HG02885 (cell line): ENCODE results near the gene KRTAP9-6.
"Not testable (repeated sequence)": the region's sequence is repeated elsewhere in the genome, so short reads cannot be mapped to it uniquely, and the experiment has no call there.

Experiments used
- ATAC-seq: cut with Tn5 transposase; IDR thresholded peaks from one replicate; pipeline ENCODE4 v1.9.1; 2021; ENCODE audit warnings: mild to moderate bottlenecking; ENCODE audit not compliant: unreplicated experiment, poor library complexity

The KRTAP9-6 gene

DNA sequence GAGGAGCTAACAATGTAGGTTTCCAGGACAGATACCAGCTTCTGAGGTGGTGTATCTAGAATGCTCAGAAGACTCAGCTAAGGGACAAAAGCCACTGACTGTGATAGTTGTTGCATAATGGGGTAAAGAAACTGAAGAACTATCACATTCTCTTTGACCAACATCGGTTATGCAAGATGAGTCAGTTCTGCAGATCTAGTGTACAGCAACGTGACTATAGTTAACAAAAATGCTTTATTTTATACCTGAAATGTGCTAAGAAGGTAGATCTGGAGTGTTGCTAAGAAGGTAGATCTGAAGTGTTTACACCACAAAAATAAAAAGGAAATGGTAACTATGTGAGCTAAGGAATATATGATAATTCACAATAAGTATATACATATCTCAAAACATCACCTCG, 2.5 kb downstream of the KRTAP9-6 start:
- ATAC-seq, result no peak

DNA sequence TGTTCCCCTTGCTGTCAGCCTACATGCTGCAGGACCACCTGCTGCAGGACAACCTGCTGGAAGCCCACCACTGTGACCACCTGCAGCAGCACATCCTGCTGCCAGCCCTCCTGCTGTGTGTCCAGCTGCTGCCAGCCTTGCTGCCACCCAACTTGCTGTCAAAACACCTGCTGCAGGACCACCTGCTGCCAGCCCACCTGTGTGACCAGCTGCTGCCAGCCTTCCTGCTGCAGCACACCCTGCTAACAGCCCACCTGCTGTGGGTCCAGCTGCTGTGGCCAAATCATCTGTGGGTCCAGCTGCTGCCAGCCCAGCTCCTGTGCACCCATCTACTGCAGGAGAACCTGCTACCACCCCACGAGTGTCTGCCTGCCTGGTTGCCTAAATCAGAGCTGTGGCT, 6.1 kb downstream of the KRTAP9-6 start:
- ATAC-seq, result not testable (repeated sequence)

DNA sequence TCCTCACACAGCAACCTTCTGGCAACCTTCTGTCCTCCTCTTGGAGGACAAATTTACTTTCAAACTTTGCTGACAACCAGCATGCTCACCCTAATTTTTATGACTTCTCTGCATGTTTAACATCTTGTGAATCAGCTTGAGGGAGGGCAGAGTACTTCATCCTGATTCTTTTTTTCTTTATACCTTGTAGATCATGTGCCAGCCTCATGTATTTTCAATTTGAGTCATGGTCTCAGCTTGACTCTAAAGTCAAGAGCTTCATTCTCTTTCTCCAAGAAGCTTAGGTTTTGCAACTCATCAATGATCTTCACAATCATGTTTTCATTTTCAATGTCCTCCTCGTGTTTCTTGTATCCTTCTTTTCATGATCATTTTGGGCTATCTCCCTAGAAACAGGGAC, 6.7 kb downstream of the KRTAP9-6 start:
- ATAC-seq, result no peak

DNA sequence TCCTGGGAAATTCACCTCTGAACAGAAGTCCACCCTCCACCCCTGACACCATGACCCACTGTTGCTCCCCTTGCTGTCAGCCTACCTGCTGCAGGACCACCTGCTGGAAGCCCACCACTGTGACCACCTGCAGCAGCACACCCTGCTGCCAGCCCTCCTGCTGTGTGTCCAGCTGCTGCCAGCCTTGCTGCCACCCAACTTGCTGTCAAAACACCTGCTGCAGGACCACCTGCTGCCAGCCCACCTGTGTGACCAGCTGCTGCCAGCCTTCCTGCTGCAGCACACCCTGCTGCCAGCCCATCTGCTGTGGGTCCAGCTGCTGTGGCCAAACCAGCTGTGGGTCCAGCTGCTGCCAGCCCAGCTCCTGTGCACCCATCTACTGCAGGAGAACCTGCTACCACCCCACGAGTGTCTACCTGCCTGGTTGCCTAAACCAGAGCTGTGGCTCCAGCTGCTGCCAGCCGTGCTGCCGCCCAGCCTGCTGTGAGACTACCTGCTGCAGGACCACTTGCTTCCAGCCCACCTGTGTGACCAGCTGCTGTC, 10.5 kb downstream of the KRTAP9-6 start, which contains the start of gene KRTAP9-7:
Gene KRTAP9-7 (plus strand): TSS at position 51 of the 543 bp plus-strand sequence. CDS start 0 bp downstream, at position 51.
- not testable (repeated sequence) for ATAC-seq

DNA sequence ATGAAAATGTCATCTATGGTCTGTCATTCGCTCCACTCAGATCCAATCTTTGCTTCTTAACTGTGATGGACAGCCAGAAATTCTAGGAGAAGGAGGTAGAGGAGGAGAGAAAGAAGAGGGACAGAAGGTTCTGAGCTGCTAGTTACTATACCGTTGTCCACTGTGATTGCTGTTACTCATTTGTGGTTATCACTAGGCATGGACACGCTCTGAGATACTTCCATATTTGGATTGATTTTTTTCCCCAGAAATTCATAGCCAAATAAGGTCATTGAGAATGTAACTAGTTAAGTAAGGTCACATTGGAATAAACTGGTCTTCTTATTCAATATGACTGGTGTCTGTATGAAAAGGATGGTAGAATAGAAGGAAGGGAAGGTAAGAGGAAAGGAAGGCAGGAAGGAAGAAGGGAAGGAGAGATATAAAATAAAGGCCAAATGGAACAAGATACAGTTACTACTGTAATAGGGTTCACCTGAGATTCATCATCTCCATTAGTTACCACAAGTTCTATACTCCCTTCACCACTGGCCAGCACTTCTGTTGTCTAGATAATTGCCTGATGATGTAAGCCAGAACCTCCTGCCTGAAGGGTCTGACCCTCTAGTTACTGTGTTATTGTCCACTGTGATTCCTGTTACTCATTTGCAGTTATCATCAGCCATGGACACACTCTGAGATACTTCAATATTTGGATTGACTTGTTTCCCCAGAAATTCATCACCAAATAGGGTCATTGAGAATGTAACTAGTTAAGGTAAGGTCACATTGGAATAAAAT, 13.2 kb downstream of the KRTAP9-6 start:
- no peak for ATAC-seq

DNA sequence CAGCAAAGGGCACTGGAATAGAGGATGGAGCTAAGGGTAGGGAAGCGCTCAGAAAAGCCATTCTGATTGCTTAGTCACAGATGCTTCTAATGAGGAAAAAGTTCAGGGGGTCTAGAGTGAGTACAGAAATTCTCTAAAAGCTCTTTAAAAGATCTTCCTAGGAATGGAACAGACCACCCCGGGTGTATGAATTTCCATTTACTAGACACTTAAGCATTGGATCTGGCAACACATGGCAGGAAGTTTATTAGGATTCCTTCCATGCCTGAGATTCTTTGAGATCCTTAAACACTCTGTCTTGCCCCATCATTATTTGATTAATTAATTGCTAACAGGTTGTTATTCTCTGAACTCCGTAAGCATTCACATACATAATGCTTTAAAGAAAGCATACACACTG, 18.9 kb downstream of the KRTAP9-6 start:
- no peak for ATAC-seq

DNA sequence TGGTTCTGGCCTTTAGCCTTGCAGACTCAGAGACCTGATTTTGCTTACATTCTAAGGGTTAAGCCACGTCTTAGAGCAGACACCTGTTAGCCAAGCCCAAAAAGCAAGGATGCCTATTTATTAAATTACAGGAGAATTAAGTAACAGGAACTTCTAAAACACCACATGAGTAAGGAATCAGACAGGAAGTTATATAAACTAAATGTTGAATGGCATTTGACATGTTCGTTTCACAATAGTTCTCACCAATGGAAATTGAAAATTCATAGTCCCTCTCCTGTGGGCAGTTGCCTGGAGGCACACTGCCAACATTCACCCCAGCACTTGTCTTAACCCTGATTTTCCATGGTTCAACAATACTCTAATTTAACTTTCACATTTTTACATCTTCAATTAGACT, 19.4 kb downstream of the KRTAP9-6 start:
- ATAC-seq, result no peak

DNA sequence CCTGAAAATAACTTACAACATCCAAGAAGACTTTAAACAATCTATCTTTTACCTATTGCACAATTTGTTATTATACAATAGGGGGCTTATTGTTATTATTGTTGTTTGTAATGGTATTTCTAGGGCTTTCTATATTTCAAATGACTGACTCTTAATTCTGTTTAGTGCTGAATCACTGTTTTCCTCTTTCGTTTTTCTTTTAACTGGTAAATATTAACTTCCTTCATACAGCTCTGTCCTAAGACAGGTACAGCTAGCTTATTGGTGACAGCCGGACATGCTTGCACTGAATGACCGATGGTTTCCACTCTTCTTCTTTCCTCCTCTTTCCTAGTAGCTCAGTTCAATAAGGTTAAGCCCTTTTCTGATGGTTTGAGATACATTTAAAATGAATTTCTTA, 21.9 kb downstream of the KRTAP9-6 start:
- no peak for ATAC-seq

DNA sequence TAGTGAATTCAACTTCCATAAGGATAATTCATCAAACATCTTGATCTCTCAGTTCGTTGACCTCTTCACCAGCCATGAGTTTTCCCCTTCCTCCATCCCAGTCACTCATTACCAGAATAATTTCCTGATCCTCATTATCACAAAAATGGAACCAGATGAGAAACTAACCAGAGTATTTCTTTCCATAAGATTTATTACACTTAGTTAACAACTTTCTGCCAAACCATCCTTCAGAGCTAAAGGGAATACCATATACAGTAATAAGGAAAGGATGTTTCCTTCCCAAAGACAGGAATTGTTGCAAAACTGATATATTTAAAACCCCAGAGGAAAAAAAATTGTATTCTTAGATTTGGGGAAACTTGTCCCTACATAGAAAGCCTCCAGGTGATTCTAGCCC, 28.8 kb downstream of the KRTAP9-6 start:
- ATAC-seq, result no peak

DNA sequence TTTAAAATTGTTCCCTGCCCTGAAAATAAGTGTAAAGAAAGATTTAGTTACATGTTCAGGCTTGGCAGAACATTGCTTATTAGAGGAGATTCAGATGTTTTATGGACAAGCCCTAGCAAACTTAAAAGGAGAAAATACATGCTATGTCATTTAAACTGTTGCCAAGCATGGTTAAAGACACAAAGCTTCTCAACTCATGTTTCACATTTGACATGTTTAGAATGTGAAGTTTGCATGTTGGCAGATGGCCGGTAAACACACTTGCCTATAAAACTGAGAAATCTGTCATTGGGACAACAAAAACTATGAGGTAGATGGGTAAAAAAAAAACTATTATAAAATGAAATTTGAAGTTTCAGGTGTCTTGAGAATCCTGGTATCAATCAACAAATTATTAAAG, 31.7 kb downstream of the KRTAP9-6 start:
- ATAC-seq, result no peak

DNA sequence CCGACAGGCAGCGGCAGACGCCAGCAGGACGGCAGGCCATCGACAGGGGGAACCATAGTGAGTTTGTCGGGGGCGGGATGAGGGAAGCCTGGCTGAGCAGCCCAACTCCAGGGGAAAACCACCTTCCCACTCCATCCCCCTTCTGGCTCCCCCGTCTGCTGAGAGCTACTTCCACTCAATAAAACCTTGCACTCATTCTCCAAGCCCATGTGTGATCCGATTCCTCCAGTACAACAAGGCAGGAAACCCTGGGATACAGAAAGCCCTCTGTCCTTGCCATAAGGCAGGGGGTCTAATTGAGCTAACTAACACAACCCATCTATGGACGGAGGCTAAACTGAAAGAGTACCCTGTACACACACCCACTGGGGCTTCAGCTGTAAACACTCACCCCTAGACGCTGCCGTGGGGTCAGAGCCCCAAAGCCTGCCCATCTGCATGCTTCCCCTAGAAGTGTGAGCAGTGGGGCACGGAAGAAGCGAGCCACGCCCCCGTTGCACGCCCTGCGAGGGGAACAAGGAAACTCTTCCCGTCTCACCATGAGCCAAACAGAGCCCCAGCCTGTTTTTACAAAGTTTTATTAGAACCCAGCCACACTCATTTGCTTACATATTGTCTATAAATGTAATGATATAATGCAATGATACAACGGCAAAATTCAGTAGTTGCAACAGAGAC, 33.4 kb downstream of the KRTAP9-6 start:
- no peak for ATAC-seq

DNA sequence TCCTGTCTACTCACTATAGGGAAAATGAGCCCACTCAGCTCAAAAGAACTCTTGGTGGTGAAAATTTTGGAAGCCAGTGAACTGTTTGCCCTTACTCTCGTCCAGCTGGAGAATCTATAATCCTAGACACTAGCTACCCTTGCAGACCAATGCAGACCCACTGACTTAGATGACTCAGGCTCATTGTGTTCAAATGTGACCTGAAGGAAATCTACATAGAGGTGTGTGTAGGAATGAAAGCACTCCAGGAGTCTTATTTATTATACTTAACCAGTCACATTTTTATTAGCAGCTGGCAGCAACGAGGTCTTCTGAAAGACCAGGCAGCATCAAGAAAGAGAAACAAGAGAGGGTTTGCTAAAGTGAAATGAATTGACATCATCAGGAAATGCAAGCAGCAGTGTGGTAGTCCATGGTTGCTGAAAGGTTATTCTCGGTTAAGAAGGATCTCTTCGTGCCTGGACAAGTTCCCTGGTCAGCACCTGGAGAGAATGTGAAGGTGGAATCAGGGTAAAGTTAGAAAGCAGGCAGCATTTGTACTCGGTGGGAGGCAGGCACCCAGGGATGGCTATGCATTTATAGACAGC, 36.1 kb downstream of the KRTAP9-6 start:
- no peak for ATAC-seq

DNA sequence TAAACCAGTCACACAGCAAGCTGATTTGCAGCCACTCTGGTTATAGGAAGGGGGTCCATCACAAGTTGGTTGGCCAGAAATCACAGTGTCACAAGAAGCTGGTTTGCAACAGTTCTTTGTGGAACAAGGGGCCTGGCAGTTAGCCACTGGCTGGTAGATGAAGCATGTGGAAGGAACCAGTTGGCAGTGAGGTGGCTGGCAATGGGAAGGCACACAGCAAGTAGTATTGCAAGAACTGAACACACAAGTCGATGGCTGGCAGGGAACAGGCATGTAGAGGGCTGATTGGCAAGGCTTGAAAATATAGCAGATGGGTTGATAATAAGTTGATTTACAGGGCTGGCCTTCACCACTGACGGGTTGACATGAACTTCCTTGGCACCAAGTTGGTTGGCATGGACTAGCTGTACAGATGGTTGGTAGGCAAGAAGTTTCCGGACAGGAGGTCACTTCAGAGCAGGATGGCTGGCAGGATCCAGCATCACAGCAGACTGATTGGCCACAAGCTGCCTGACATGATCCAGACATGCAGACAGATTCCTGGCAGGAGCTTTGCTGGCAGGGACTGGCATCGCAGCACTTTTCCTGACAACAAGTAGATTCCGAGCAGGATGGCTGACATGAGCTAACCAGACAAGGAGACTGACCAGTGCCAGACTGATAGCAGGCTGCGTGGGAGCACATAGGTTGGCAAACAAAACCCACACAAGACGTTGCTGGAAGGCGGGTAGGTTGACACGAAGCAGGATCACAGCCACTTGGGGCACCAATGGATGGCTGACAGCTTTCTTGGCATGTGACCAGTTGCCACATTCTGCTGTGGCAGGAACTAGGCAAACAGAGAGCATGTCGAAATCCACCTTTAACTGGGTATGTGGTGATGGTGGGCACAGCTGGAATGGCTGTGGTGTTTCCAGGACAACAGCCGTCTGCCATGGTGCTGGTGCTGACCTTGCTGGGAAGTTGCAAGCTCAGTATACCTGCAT, 37.0 kb downstream of the KRTAP9-6 start, which contains the start of gene KRTAP29-1:
Gene KRTAP29-1 (minus strand): TSS at position 936 of the 986 bp plus-strand sequence. CDS start 0 bp downstream, at position 936.
- ATAC-seq, result no peak

DNA sequence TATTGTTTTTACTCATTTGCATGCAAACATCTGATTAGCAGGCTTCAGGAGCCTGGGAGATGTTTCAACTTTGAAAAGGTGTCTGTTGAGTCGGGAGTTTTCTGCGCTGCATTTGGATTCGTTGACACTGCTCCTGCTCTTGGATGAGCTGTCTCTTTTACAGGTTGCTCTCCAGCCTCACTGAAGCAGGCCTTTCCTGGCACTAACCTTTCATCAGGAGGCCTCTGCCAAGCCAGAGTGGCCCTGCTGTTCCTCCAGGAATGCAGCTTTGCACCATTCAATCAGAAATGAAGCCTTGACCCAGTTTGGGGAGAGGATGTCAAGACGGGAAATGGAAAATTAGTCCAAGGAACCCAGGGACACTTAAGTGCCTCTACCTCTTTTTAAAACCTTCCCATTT, 37.8 kb downstream of the KRTAP9-6 start:
- ATAC-seq, result no peak

DNA sequence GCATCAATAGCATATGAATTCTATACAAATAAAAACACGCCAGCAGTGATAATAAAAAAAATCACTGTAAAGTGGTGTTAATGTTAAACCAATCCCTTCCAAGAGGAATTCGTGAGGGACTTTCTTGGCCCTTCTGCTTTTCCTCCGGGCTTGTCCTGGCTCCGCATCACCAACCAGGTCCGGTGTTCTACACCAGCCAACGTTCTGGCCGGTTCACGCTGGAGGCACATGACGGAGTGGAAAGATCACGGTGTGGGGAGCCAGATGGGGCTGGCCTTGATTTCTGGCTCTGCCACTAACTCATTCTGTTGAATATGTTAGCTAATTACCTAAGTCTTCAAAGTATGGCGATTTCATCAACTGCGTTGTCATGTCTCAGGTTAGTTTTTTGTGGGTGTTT, 38.9 kb downstream of the KRTAP9-6 start:
- no peak for ATAC-seq

DNA sequence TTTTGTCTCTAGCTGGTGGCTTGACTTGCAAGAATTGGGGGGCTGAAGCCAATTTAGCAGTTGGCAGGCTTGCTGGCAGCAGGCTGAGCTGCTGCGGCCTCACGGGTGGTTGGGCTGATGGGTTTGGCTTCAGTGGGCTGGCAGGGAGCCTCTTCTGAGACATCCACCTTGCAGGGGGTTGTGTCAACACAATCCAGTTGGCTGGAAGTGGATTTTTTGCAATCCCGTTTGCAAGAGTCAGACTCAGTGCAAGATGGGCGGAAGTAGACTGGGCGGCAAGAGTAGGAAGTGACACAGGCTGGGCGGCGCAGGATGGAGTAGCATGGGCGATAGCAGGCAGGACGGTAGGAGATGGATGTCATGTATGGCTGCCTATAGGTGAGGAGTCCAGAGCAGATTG, 42.5 kb downstream of the KRTAP9-6 start:
- no peak for ATAC-seq

DNA sequence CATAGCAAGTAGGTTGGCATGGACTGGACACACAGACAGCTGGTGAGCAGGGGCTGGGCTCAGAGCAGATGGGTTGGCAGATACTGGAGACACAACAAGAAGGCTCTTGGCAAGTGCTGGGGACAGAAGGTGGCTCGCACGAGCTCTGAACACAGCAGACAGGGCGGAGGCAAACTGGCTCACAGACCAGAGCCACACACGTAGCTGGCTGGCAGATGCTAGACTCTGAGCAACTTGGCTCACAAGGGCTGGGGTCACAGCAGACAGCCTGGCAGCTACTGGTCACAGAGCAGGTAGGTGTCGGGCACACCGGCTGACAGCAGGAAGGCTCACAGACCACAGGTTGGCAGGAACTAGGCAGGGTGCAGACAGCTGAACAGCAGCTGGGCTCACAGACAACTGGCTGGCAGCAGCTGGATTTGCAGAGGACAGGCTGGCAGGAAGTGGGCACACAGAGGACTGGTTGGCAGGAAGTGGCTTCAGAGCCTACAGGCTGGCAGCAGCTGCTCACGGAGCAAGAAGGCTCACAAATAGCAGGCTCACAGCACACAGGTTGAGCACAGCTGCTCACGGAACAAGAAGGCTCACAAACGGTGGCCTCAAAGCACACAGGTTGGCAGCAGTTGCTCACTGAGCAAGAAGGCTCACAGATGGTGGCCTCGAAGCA, 43.2 kb downstream of the KRTAP9-6 start:
- no peak for ATAC-seq

DNA sequence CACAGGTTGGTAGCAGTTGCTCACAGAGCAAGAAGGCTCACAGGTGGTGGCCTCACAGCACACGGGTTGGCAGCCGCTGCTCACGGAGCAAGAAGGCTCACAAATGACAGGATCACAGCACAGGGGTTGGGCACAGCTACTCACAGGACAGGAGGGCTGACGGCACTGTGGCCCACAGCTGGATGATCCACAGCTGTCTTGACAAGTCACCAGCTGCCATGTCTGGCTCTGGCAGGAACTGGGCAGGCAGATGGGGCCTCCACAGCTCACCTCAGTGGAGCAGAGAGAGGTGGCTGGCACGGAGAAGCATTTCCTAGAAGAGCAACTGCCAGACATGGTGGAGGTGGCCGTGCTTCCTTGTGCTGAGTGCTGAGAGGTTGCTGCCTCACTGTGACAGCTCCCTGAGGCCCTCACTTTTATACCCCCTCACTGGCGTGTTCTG, 43.8 kb downstream of the KRTAP9-6 start, which contains the start of gene KRTAP16-1:
Gene KRTAP16-1 (minus strand): TSS at position 392 of the 442 bp plus-strand sequence. CDS start 56 bp downstream, at position 336.
- ATAC-seq, result no peak

DNA sequence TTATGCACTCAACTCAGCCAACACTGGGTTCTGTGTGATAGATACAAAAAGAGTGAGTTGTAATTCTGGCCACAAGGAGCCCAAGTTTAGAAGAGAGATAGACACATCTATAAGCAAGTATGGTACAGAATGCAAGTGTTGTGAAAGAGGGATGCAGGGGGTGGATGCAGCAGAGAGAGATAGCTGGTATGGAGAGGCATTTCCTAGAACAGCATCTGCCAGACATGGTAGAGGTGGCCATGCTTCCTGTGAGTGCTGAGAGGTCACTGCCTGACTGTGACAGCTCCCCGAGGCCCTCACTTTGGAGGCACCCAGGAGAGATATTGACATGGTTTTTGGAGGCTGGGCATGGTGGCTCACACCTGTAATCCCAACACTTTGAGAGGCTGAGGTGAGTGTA, 45.9 kb downstream of the KRTAP9-6 start:
- no peak for ATAC-seq
